ENCODE results near the gene SMTN. TPM values are rescaled to one million over a fixed set of nuclear protein-coding genes. Genes with fewer than 3 reads are reported as not detected.
A peak's percentile ranks its signal among the peaks of the same experiment; 100 is the strongest.

Gene SMTN
- total and polyA plus RNA-seq, 9 of the 15 experiments (the other 6 are each of a cell fraction or from before 2014, with no cell fraction given), result 2.5 to 41.1 (median 16.1) TPM

DNA sequence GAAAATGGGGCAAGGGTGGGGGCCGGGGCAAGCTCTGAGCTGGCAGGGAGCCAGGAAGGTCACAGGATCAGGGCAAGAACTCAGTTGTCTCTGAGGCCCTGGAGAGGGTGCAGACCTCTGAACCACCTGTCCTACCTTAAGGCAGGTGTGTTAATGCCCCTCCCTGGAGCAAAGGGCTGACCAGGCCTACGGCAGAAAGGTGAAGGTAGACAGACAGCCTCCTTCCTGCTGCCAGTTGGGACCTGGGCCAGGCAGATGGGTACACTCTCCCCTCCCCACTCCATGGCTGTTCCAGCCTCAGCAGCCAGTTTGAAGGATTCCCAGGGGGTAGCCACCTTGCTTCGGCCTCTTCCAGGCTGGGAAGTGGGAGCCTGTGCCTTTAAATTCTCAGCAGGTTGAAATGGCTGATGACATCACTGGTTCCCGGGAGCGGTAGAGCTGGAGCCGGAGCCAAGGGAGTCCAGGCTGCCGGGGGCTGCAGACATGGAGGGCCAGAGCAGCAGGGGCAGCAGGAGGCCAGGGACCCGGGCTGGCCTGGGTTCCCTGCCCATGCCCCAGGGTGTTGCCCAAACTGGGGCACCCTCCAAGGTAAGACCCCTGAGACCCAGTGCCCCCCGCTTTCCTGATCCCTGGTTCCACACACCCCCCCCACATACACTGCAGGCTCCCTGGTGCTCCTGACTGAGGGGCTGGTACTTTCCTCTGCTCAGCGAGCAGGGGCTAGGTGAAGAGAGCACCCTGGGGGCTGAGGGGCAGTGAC, 41.6 kb downstream of the SMTN start, which contains the start of gene INPP5J (continued):
- TF ChIP-seq CBFB (CRISPR knock-in tag; IDR thresholded peaks at IDR 0.05) (no peak), ZNF263 (CRISPR knock-in tag; IDR thresholded peaks at IDR 0.05; ENCODE audit: borderline replicate concordance) (peak; percentile 54; the same call in 1 of the 2 replicates), CBX5 (IDR thresholded peaks at IDR 0.05; ENCODE audit: borderline replicate concordance, low read depth) (no peak), PTBP1 (IDR thresholded peaks at IDR 0.05; ENCODE audit: low read depth, low read length) (no peak), MEF2D (tag; conservative IDR thresholded peaks at IDR 0.05; ENCODE audit: low read depth) (no peak), ZNF253 (CRISPR knock-in tag; conservative IDR thresholded peaks at IDR 0.05) (no peak), NFIC (IDR thresholded peaks at IDR 0.05) (peak; percentile 87), BACH1 (tag; IDR thresholded peaks at IDR 0.05) (no peak), KLF1 (tag; IDR thresholded peaks at IDR 0.05) (no peak), TEAD2 (tag; IDR thresholded peaks at IDR 0.05) (no peak), STAT5B (CRISPR knock-in tag; IDR thresholded peaks at IDR 0.05) (no peak), PHF20 (IDR thresholded peaks at IDR 0.05; ENCODE audit: partially characterized antibody) (no peak)
- TF ChIP-seq, protein P1, sequence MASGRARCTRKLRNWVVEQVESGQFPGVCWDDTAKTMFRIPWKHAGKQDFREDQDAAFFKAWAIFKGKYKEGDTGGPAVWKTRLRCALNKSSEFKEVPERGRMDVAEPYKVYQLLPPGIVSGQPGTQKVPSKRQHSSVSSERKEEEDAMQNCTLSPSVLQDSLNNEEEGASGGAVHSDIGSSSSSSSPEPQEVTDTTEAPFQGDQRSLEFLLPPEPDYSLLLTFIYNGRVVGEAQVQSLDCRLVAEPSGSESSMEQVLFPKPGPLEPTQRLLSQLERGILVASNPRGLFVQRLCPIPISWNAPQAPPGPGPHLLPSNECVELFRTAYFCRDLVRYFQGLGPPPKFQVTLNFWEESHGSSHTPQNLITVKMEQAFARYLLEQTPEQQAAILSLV (tag; IDR thresholded peaks at IDR 0.05), result no peak
- TF ChIP-seq, protein P2, sequence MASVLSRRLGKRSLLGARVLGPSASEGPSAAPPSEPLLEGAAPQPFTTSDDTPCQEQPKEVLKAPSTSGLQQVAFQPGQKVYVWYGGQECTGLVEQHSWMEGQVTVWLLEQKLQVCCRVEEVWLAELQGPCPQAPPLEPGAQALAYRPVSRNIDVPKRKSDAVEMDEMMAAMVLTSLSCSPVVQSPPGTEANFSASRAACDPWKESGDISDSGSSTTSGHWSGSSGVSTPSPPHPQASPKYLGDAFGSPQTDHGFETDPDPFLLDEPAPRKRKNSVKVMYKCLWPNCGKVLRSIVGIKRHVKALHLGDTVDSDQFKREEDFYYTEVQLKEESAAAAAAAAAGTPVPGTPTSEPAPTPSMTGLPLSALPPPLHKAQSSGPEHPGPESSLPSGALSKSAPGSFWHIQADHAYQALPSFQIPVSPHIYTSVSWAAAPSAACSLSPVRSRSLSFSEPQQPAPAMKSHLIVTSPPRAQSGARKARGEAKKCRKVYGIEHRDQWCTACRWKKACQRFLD (CRISPR knock-in tag; IDR thresholded peaks at IDR 0.05), result no peak
- TF ChIP-seq, protein P3, sequence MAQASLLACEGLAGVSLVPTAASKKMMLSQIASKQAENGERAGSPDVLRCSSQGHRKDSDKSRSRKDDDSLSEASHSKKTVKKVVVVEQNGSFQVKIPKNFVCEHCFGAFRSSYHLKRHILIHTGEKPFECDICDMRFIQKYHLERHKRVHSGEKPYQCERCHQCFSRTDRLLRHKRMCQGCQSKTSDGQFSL (CRISPR knock-in tag; IDR thresholded peaks at IDR 0.05), result peak; percentile 78; the same call in 1 of the 2 replicates
- TF ChIP-seq, protein P3 (tag; IDR thresholded peaks at IDR 0.05), result peak in 1 of 2 experiments; percentile 62; a peak in 1 of 4 replicates

All from K562 (cell line).